AG09319 (cell line): ENCODE measurements around the gene OXLD1.

Source experiments
- DNase-seq: peaks from one replicate; pipeline ENCODE4 v3.0.0-alpha.2; 2010; ENCODE audit warnings: low read depth; ENCODE audit errors: extremely low read depth
- TF ChIP-seq, protein P1 (sequence below): IDR thresholded peaks from 2 replicates; pipeline ENCODE4 v1.5.1; 2011; ENCODE audit warnings: low read depth, mild to moderate bottlenecking, inconsistent platforms, low read length, moderate library complexity

The OXLD1 gene

DNA sequence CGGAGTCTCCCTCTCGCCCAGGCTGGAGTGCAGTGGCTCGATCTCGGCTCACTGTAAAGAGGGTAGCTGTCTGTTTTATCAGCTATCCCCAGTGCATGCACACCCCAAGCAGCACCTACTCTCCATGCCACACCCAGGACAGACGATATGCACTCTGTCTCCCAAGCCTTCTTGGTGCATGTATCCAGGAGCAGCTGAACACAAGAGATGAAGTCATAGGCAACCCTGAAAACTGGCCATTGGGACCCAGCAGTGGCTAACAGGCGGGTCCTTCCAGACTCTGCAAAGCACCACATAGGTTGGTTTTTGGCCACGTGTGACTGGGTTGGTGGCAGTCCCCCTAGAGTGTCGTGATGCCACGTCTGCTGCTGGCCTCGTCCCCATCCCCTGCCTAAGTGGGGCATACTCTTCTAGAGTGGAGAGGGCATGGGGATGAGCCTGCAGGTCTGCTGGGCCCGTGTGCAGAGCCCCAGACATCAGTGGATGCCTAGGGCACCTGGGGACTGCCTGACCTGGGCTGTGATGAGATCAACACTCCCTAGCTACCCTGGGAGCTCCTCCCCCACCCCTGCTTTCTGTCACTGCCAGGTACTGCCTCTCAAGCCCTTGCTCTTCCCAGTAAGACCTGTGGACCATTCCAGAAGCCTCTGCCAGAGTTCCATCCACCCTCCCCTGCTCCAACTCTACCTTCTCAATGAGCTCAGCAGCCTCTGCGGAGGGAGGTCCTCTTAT is 19.4 kb downstream of the OXLD1 start:
- no peak for DNase-seq
- TF ChIP-seq, protein P1, sequence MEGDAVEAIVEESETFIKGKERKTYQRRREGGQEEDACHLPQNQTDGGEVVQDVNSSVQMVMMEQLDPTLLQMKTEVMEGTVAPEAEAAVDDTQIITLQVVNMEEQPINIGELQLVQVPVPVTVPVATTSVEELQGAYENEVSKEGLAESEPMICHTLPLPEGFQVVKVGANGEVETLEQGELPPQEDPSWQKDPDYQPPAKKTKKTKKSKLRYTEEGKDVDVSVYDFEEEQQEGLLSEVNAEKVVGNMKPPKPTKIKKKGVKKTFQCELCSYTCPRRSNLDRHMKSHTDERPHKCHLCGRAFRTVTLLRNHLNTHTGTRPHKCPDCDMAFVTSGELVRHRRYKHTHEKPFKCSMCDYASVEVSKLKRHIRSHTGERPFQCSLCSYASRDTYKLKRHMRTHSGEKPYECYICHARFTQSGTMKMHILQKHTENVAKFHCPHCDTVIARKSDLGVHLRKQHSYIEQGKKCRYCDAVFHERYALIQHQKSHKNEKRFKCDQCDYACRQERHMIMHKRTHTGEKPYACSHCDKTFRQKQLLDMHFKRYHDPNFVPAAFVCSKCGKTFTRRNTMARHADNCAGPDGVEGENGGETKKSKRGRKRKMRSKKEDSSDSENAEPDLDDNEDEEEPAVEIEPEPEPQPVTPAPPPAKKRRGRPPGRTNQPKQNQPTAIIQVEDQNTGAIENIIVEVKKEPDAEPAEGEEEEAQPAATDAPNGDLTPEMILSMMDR, result no peak

DNA sequence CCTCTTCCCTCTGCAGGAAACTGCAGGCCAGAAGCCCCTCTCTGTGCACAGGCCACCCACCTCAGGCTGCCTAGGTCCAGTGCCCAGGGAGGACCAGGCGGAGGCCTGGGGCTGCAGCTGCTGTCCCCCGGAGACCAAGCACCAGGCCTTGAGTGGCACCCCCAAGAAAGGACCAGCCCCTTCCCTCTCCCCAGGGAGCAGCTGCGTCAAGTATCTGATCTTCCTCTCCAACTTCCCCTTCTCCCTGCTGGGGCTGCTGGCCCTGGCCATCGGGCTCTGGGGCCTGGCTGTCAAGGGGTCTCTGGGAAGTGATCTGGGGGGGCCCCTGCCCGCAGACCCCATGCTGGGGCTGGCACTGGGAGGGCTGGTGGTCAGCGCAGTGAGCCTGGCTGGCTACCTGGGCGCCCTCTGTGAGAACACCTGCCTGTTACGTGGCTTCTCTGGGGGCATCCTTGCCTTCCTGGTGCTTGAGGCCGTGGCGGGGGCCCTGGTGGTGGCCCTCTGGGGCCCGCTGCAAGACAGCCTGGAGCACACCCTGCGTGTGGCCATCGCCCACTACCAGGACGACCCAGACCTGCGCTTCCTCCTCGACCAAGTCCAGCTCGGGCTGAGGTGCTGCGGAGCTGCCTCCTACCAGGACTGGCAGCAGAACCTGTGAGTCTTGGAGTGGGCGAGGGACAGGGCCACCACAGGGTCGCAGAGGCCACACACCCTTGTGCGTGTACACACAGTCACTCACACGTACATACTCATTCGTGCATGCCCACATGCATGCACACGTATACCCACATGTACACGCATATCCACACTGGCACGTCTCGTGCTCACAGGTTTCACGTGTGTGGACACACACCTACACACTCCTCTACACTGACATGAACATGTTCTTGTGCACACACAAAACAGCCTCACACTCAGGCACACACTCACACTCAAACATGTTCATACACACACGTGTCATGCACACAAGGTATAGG is 21.1 kb downstream of the OXLD1 start:
- DNase-seq, result no peak
- TF ChIP-seq, protein P1, result no peak

DNA sequence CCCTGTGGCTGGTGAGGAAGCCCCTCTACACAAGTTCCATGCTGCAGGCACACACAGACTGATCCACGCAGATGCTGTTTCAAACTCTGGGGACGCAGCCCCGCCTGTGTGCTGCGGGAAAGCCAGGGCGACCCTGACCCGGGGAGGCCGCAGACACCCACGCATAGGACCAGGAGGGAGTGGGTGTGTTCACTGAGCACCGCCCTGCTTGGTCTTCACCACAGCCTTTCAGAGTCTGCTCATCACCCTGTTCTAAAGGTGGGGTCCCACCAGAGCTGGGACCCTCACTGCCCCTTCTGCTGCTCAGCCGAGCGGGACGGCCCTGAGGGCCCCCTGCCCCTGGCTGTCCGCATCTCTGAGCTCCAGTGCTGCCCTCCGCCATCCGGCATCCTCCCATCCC is 21.9 kb downstream of the OXLD1 start:
- TF ChIP-seq, protein P1, result no peak
- no peak for DNase-seq

DNA sequence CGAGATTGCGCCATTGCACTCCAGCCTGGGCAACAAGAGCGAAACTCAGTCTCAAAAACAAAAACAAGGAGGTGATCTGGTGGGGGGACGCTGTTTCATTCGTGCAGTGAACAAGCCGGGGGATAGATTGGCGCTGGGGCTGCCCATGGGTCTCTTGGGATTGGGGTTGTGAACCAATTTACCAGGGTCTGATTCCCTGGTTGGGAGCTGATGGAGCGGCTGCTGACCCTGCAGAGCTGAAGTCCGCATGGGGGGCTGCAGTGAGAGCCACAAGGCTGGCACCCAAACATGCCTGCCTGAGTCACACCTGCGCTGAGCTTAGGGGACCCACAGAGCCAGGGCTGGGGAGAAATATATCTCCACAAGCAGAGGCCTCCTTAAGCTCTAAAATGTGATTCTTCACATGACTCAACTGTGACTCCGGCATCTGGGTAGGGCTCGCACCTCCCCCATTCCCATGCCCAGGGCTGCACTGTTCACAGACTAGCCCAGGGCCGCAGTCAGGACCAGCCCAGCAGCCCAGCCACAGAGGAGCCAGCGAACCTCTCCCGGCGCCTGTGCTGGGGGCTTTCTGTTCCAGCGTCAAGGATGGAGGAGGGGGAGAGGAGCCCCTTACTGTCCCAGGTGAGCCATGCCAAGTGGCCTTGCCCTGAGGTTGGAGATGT is 24.4 kb downstream of the OXLD1 start:
- TF ChIP-seq, protein P1, result no peak
- DNase-seq, result no peak

DNA sequence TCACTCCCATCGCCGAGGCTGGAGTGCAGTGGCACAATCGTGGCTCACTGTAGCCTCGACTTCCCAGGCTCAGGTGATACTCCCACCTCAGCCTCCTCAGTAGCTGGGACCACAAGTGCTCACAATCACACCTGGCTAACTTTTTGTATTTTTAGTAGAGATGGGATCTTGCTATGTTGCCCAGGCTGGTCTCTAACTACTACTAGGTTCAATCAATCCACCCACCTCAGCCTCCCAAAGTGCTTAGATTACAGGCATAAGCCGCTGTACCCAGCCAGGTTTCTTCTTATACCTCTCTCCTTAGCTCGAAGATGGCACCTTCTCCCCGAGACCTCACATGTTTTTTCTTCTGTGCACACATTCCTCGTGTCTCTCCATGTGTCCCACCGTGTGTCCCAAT is 26.4 kb downstream of the OXLD1 start:
- TF ChIP-seq, protein P1, result no peak
- DNase-seq, result no peak

DNA sequence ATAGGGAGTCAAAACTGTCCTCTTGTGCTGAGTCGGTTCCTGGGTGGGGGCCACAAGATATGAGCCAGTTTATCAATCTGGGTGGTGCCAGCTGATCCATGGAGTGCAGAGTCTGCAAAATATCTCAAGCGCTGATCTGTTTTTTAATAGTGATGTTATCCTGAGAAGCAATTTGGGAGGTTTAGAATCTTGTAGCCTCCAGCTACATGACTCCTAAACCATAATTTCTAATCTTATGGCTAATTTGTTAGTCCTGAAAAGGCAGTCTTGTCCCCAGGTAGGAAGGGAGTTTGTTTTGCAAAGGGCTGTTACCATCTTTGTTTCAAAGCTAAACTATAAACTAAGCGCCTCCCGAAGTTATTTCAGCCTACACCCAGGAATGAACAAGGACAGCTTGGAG is 27.7 kb downstream of the OXLD1 start:
- no peak for DNase-seq
- TF ChIP-seq, protein P1, result no peak
